HG03521 (cell line): ENCODE measurements around the gene CPT1B.
"Not testable (repeated sequence)": the region's sequence is repeated elsewhere in the genome, so short reads cannot be mapped to it uniquely, and the experiment has no call there.

Experiments
- ATAC-seq: cut with Tn5 transposase; IDR thresholded peaks from one replicate; pipeline ENCODE4 v1.9.1; 2021; ENCODE audit warnings: mild to moderate bottlenecking, moderate library complexity; ENCODE audit not compliant: unreplicated experiment

CPT1B gene

GRCh38 chr22:50609599-50609998 is 31.4 kb upstream of the CPT1B start:
- ATAC-seq, result no peak

GRCh38 chr22:50608996-50609395 is 30.8 kb upstream of the CPT1B start:
- ATAC-seq, result no peak

GRCh38 chr22:50608058-50608840 is 30.0 kb upstream of the CPT1B start:
- ATAC-seq, result not testable (repeated sequence)

GRCh38 chr22:50607659-50608020 is 29.4 kb upstream of the CPT1B start:
- ATAC-seq, result no peak

GRCh38 chr22:50606946-50607658 is 28.9 kb upstream of the CPT1B start:
- no peak for ATAC-seq

- no peak for ATAC-seq
These were observed 28.1 kb upstream of the CPT1B start for GRCh38 chr22:50606165-50606945.

- no peak for ATAC-seq
These were observed 27.4 kb upstream of the CPT1B start for GRCh38 chr22:50605613-50606074.

- no peak for ATAC-seq
These were observed 26.9 kb upstream of the CPT1B start for GRCh38 chr22:50605002-50605612.

GRCh38 chr22:50604256-50605001 is 26.2 kb upstream of the CPT1B start:
- no peak for ATAC-seq

GRCh38 chr22:50603511-50604255 is 25.5 kb upstream of the CPT1B start:
- no peak for ATAC-seq

- ATAC-seq, result no peak
These were observed 24.1 kb upstream of the CPT1B start for GRCh38 chr22:50602338-50602700.

GRCh38 chr22:50601669-50602337 is 23.6 kb upstream of the CPT1B start:
- no peak for ATAC-seq

- no peak for ATAC-seq
These were observed 22.9 kb upstream of the CPT1B start for GRCh38 chr22:50600967-50601668.

GRCh38 chr22:50600538-50600937 is 22.3 kb upstream of the CPT1B start, which contains the start of gene MAPK8IP2:
TSS of gene MAPK8IP2 (plus strand) at chr22:50600793. CDS start at chr22:50600819, 26 bp downstream.
- ATAC-seq, result no peak

- no peak for ATAC-seq
These were observed 21.7 kb upstream of the CPT1B start for GRCh38 chr22:50599816-50600455.

GRCh38 chr22:50597097-50597496 is 18.9 kb upstream of the CPT1B start:
- ATAC-seq, result no peak

- ATAC-seq, result no peak
These were observed 17.0 kb upstream of the CPT1B start for GRCh38 chr22:50595189-50595588.

- ATAC-seq, result no peak
These were observed 9.2 kb upstream of the CPT1B start for GRCh38 chr22:50587407-50587806.
